ENCODE data around the gene CFAP65. TPM values are rescaled to one million over a fixed set of nuclear protein-coding genes. Genes with fewer than 3 reads are reported as not detected.

Gene CFAP65
- total RNA-seq, 1 experiment from 2014 or later, result 0.44 TPM

DNA sequence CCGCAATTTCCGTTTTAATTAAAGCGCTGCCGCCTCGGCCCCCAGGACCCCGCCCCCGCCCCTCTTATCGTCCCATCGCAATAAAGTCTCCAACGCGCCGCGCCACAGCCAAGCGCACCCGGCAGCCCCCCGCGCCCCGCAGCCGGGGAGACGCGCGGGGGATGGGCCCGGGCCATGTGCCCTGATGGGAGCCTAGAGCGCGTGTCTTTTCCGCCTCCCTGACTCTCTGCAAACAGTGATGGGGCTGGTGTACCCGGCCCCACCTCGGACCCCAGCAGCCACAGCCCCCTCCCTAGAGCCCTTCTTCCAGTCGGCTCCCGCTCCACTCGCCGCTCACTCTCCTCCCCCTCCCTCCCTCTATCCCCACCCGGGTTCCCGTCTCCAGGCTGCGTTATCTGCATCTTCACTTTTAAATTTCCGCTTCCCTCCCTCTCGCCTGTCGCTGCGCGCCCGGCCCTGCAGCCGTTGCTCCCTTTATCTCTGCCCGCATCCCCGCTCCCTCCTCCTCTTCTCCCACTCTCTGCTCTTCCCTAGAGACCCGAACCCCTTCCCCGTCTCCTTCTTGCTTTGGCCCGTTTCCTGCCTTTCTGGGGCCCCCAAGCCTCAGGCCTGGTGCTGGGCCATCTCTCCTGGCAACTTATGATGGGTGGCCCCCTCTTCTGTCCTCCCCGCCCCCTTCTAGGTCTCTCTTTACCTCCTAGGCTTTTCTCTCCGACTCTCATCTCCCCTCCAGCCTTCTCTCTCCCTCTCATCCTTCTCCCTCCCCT, 55.8 kb downstream of the CFAP65 start (continued):
- TF ChIP-seq, protein P1, sequence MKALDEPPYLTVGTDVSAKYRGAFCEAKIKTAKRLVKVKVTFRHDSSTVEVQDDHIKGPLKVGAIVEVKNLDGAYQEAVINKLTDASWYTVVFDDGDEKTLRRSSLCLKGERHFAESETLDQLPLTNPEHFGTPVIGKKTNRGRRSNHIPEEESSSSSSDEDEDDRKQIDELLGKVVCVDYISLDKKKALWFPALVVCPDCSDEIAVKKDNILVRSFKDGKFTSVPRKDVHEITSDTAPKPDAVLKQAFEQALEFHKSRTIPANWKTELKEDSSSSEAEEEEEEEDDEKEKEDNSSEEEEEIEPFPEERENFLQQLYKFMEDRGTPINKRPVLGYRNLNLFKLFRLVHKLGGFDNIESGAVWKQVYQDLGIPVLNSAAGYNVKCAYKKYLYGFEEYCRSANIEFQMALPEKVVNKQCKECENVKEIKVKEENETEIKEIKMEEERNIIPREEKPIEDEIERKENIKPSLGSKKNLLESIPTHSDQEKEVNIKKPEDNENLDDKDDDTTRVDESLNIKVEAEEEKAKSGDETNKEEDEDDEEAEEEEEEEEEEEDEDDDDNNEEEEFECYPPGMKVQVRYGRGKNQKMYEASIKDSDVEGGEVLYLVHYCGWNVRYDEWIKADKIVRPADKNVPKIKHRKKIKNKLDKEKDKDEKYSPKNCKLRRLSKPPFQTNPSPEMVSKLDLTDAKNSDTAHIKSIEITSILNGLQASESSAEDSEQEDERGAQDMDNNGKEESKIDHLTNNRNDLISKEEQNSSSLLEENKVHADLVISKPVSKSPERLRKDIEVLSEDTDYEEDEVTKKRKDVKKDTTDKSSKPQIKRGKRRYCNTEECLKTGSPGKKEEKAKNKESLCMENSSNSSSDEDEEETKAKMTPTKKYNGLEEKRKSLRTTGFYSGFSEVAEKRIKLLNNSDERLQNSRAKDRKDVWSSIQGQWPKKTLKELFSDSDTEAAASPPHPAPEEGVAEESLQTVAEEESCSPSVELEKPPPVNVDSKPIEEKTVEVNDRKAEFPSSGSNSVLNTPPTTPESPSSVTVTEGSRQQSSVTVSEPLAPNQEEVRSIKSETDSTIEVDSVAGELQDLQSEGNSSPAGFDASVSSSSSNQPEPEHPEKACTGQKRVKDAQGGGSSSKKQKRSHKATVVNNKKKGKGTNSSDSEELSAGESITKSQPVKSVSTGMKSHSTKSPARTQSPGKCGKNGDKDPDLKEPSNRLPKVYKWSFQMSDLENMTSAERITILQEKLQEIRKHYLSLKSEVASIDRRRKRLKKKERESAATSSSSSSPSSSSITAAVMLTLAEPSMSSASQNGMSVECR (CRISPR knock-in tag; IDR thresholded peaks at IDR 0.05; ENCODE audit: borderline replicate concordance), result no peak
- no peak for TF ChIP-seq ZNF416 (CRISPR knock-in tag; IDR thresholded peaks at IDR 0.05)
- TF ChIP-seq CBFB (CRISPR knock-in tag; IDR thresholded peaks at IDR 0.05; ENCODE audit: low read depth), result no peak
- TF ChIP-seq JUN (CRISPR knock-in tag; IDR thresholded peaks at IDR 0.05), result no peak

DNA sequence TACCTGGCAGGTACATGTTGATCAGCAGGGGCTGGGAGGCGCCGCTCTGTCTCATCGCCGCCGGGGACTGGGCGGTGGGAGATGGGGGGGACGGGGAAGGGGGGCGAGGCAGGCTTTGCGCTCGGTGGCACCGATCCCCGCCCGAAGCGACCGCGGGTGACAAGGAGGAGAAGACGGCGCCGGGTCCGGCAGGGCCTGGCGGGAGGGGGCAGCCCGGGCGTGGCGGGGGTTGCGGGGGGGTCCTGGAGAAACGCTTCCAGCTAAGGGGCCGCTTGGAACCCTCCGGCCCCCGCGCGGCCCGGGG, 56.3 kb downstream of the CFAP65 start, which contains the start of gene FEV:
FEV (minus strand) TSS at position 164 of the 304 bp plus-strand sequence; CDS start at position 55, 109 bp downstream.
- H3K4me3 Mint-ChIP-seq, result peak within 1 kb of the TSS; percentile 71
- TF ChIP-seq HMGA2 (CRISPR knock-in tag; IDR thresholded peaks at IDR 0.05) (no peak), PRDM15 (CRISPR knock-in tag; IDR thresholded peaks at IDR 0.05) (no peak), CREM (CRISPR knock-in tag; IDR thresholded peaks at IDR 0.05) (no peak), HMGXB4 (CRISPR knock-in tag; IDR thresholded peaks at IDR 0.05) (no peak)
- TF ChIP-seq, protein P2, sequence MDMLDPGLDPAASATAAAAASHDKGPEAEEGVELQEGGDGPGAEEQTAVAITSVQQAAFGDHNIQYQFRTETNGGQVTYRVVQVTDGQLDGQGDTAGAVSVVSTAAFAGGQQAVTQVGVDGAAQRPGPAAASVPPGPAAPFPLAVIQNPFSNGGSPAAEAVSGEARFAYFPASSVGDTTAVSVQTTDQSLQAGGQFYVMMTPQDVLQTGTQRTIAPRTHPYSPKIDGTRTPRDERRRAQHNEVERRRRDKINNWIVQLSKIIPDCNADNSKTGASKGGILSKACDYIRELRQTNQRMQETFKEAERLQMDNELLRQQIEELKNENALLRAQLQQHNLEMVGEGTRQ (CRISPR knock-in tag; IDR thresholded peaks at IDR 0.05), result no peak
- TF ChIP-seq, protein P3, sequence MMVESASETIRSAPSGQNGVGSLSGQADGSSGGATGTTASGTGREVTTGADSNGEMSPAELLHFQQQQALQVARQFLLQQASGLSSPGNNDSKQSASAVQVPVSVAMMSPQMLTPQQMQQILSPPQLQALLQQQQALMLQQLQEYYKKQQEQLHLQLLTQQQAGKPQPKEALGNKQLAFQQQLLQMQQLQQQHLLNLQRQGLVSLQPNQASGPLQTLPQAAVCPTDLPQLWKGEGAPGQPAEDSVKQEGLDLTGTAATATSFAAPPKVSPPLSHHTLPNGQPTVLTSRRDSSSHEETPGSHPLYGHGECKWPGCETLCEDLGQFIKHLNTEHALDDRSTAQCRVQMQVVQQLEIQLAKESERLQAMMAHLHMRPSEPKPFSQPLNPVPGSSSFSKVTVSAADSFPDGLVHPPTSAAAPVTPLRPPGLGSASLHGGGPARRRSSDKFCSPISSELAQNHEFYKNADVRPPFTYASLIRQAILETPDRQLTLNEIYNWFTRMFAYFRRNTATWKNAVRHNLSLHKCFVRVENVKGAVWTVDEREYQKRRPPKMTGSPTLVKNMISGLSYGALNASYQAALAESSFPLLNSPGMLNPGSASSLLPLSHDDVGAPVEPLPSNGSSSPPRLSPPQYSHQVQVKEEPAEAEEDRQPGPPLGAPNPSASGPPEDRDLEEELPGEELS (CRISPR knock-in tag; IDR thresholded peaks at IDR 0.05), result no peak
- TF ChIP-seq, protein P4, sequence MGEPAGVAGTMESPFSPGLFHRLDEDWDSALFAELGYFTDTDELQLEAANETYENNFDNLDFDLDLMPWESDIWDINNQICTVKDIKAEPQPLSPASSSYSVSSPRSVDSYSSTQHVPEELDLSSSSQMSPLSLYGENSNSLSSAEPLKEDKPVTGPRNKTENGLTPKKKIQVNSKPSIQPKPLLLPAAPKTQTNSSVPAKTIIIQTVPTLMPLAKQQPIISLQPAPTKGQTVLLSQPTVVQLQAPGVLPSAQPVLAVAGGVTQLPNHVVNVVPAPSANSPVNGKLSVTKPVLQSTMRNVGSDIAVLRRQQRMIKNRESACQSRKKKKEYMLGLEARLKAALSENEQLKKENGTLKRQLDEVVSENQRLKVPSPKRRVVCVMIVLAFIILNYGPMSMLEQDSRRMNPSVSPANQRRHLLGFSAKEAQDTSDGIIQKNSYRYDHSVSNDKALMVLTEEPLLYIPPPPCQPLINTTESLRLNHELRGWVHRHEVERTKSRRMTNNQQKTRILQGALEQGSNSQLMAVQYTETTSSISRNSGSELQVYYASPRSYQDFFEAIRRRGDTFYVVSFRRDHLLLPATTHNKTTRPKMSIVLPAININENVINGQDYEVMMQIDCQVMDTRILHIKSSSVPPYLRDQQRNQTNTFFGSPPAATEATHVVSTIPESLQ (CRISPR knock-in tag; IDR thresholded peaks at IDR 0.05), result no peak
- no peaks in the 10 kb centered on the region for H3K9me3 Mint-ChIP-seq
- no peak for DNase-seq (ENCODE audit: low spot score)
- CTCF ChIA-PET, result interaction anchor here (1.0 to 5.7 kb wide), 5 partner anchors 10 to 86 kb away, joined by 5 to 158 read pairs (median 8); partner anchors contain the start of gene CRYBA2
- no peak for ATAC-seq
- POLR2A ChIA-PET, result no interaction called here
- no peak within 1 kb of the TSS for H3K27ac Mint-ChIP-seq
- H3K27me3 Mint-ChIP-seq (ENCODE audit: low read depth), result peaks cover 98% of the 10 kb centered on the region
- peaks cover 25% of the 10 kb centered on the region for H3K4me1 Mint-ChIP-seq
- H3K36me3 Mint-ChIP-seq, result no peaks in the 10 kb centered on the region
